GM12801 (cell line): Measurements from ENCODE around the gene U2AF2.

Experiments
- CTCF ChIP-seq: IDR thresholded peaks from one replicate; pipeline ENCODE4 v1.5.1; 2011; ENCODE audit warnings: control low read depth; ENCODE audit not compliant: insufficient read length; ENCODE audit errors: extremely low read depth

U2AF2 gene

GRCh38 chr19:55667006-55667381, 12.2 kb downstream of the U2AF2 start:
- TF ChIP-seq CTCF = no peak

- TF ChIP-seq CTCF = no peak
Observed at GRCh38 chr19:55667511-55667910, 12.7 kb downstream of the U2AF2 start.

GRCh38 chr19:55667958-55668357, 13.1 kb downstream of the U2AF2 start:
- TF ChIP-seq CTCF = no peak

- TF ChIP-seq CTCF = no peak
Observed at GRCh38 chr19:55668603-55669348, 13.9 kb downstream of the U2AF2 start.

- no peak for TF ChIP-seq CTCF
Observed at GRCh38 chr19:55669418-55670279, 14.8 kb downstream of the U2AF2 start.

DNA sequence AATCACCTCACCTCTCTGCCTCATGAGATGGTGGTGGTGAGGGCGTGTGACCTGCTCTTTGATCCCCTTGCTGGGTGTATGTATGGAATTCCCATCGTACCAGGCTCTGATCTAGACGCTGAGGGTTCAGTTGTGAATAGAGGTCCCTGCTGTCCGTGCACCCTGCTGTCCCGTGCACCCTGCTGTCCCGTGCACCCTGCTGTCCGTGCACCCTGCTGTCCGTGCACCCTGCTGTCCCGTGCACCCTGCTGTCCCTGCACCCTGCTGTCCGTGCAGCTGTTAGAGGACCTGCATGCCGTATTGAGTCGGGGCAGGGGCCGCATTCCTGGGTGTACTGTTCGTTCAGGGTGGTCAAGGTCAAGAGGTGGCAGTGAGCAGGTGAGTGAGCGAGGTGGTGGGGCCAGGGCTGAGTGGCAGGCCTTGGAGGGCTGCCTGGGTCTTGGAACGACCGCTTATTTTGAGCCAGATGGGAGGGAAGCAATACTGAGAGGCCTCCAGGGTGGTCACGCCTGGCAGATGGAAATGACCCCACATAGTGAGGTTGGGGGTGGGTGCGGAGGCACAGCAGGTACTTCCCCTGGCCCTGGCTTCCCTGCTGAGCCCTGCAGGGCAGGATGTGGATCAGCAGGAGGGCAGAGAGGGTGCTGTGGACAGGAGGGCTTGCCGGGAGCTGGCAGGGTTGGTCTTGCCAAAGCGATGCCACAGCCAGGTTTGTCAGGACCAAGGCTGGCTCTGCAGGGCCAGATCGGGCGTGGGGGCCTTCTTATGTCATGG, 15.6 kb downstream of the U2AF2 start:
- no peak for TF ChIP-seq CTCF

DNA sequence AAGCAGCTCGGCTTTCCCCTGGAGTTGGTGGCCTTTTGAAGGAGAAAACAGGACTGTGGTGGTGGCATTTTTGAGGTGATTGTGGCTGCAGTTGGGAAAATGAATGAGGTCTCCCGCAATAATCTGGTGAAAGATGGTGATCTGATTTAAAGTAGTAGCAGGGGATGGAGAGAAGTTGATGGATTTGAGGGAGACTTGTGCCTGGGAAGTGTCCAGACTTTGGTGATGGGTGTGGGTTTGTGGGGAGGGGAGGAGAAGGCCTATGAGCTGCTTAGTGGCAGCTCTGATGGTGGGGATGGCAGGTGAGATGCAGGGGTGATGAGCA, 16.2 kb downstream of the U2AF2 start:
- TF ChIP-seq CTCF = no peak
